Renal cortical epithelial cell (primary cell): ENCODE measurements around the gene CCDC70. TPM values are rescaled to one million over a fixed set of nuclear protein-coding genes. Genes with fewer than 3 reads are reported as not detected.
A peak's percentile ranks its signal among the peaks of the same experiment; 100 is the strongest.
"Not testable (repeated sequence)": the region's sequence is repeated elsewhere in the genome, so short reads cannot be mapped to it uniquely, and the experiment has no call there.

ENCODE experiments used
- DNase-seq: peaks from one replicate; pipeline ENCODE4 v3.0.0-alpha.2; 2011; ENCODE audit warnings: low read depth
- total RNA-seq: library from RNA; depleted of rRNA; stranded (reverse); fragments of >200 nt; gene quantifications from 2 replicates; pipeline ENCODE4 v1.2.3, GENCODE V29; 2014

Gene CCDC70
- total RNA-seq, result not detected in 2 replicates

DNA sequence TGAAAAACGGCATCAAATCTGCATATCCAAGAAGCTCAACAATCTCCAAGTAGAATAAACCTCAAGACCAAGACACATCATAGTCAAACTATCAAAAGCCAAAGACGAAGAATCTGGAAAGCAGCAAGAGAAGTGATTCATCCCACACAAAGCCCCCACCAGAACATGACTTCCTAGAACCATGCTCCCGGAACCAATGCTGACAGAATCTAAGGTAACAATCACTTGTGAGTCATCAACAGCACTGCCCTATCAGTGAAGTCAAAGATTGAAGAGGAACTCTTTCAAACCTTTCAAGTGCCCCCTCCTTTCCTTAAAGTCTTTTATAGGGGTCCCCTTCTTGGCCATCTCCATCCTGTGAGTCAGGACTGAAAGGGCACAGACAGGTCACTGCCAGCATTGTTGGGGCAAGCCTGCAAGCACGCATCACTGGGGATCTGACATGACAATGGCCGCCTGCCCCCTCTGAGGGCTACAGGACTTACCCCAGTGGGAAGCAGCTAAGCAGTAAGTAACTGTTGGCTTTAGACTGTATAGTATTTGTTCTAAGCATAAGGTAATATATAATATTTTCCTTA lies at the start of gene CCDC70:
TSS of gene CCDC70 (plus strand) at position 247 of the 578 bp plus-strand sequence. CDS start 3,443 bp downstream, outside the sequence.
- peak; percentile 82 for DNase-seq

DNA sequence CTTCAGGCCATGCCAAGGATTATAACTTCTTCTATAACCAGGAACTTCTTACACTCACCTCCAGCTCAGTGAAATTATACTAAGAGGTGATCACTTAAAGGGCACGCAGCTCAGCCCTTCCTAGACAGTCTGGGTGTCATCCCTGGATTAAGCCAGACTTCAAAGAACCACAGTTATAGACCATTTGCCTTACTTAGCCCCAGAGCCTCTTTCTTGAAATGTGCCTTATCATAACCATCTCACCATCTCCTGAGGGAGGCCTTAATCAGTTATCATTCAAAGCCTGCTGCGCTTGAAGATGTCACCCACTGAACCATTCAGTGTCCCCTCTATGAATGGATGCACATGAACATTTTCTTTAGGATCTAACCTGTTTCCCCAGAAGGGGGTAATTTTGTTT lies 47.7 kb upstream of the CCDC70 start:
- DNase-seq, result no peak

DNA sequence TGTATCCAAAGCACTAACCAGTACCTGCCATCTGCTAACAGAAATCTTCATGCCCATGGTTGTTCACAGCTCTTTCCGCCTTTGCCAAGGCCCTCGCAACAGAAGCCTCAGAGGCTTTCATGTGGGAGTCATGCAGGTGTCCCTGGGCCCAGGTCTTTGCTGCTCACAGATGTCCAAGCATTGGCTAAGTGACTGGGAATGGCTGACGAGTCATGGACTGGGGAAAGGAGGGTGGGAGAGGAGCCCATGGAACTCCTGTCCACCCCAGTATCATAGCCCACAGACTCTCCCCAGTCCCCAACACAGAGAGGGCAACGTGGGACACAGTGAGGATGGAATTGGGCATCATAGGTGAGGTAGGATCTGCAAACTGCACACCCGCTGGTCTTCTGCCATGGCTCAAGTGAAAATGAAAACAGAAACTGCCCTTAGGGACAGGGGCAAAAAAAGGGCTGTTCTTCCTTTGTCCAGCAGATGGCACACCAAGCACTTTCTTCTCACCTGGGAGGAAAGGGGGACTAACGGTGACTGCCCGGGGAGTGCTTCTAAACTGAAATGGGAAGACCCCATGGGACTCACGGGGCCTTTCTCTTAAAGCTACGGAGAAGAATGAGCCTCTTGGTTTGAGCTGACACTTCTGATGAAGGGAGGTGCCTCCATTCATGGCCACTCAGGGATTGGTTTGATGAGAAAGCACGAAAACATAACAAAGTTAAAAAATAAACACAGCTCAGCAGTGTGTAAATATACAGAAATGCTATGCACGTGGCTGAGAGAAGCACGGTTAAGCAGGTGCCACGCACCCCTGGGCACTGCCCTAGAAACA lies 46.7 kb upstream of the CCDC70 start:
- peak; percentile 64 for DNase-seq

DNA sequence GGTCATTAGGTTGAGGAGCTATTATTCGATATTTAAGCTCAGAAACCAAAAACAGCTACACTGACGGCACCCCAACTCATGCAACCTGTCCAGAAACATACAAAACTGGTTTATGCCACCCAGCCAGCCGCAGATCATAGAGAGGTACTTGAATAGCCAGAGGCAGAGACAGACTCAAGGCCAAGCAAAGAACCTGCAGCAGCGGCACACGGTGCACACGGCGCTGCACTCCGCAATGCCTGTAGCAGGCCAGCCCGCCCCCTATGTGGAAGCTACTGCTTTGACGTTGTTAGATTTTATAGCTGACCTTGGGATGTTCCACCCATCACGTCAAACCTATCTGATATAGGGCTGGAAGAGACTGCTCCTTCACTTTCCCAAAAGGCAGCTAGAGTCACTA lies 45.9 kb upstream of the CCDC70 start:
- no peak for DNase-seq

DNA sequence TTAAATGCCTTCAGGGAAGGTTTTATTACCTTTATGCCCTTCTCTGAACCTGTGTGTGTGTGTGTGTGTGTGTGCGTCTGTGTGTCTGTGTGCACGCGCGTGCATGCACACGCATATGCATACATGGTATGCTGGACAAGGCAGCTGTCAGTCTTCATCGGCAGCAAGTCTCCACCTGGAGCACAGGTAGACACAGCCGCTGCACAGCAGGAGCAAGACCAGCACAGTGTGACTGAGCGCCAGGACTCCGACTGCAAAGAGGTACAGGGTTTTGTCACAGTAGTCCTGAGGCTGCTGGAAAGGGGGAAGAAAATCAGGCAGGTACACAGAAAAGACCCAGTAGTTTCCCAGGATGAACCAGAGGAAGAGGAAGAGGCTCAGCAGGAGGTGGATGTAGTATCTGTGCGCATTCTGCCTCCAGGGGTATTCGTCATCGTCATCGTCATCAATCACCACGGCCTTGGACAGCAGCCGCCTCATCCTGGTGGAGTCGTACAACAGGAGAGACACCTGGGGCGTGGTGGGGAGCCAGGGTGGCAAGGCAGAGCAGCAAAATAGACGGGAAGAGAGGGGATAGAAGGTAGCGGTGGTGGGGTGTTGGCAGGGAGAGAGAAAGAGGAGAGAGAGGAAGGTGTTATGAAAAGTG lies 45.0 kb upstream of the CCDC70 start:
- no peak for DNase-seq

DNA sequence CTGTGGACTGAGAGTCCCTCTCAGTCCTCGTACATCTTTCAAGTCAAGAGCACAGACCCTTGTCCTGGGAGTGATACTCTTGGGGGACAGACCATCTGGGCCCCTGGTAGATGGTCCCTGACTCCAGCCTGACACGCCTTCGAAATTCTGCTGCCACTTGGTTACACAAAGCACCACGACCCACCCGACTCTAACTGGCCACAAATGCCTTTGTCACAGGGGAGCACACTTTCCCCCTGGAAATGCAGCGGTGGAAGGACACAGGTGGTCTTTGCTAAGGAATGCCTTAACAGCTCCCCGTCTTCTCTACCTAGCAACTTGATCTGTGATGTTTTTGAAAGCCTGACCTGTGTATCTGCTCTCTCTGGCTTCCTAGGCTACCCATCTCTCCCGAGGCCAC lies 44.1 kb upstream of the CCDC70 start:
- no peak for DNase-seq

GRCh38 chr13:51818276-51818675 lies 43.5 kb upstream of the CCDC70 start:
- no peak for DNase-seq

GRCh38 chr13:51818781-51819511 lies 42.8 kb upstream of the CCDC70 start:
- peak; percentile 6 for DNase-seq

DNA sequence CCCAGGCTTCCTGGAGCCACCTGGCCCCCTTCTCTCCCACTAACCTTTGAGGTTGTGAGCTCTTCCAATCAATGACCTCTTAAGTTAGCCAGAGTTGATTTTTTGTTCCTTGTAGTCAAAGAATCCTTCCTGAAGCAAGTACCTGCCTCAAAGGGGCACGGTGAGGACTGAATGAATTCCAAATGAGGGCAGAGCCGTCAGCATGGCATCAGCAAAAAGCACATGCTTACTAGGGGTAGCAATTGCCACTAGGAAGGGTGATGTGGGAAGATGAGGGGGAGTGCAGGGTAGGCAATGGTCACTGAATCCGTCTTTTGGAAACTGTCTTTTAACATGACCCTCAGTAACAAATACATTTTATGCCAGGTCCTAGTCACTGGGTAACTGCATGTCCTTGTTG lies 42.2 kb upstream of the CCDC70 start:
- no peak for DNase-seq

- no peak for DNase-seq
Observed at GRCh38 chr13:51820016-51820597, 41.7 kb upstream of the CCDC70 start.

GRCh38 chr13:51821606-51822005 lies 40.2 kb upstream of the CCDC70 start:
- DNase-seq, result no peak

DNA sequence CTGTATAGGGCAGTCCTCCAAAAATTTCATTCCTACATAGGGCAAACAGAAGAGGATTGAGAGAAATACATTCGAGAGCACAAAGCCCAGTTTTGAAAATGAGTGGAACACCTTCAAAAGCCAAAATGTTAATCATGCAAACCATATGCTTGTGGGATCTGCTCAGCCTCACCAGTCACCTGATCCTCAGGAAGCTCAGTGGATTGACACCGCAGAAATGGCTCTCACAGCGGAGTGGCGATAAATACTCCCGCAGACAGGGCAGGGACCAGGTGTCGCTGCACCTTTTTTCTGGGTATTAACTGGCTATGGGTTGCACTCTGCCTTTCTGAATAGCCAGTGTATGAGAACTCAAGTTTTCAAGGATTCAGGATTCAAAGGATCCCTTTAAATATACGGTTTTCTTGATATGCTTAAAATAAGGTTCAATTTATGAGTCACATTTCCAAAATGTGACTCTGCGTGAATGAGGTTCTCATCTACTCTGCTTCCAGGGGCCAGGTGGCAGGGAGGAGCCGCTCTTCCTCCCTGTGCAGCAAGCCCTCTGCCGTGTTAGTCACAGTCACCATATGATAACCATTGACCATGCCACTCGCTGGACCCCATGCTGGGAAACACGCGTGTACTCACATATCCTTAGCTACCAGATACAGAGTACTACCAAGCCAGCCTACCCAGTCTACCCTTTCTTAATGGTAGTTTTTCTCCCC lies 39.5 kb upstream of the CCDC70 start:
- no peak for DNase-seq

- DNase-seq, result peak; percentile 25
Observed at GRCh38 chr13:51823359-51823758, 38.4 kb upstream of the CCDC70 start.

DNA sequence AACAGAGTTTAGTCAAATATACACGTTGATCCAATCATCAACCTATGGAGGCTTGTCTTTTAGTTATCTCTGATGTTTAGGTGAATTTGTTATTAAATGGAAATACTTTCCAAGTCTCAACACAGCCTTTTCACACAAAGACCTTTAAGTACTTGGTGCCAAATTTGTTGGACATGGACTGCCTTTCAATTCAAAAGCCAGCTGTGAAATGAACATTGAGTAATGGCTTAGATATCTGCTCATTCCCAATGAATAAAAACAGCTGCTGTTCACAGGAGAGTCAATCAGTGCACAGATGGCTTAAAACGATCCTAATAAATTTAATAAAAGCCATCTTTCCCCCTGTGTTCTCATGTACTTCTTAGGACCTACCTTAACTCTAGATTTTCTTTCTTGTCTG lies 37.9 kb upstream of the CCDC70 start:
- DNase-seq, result no peak

GRCh38 chr13:51824712-51825111 lies 37.1 kb upstream of the CCDC70 start:
- not testable (repeated sequence) for DNase-seq

GRCh38 chr13:51825165-51825592 lies 36.6 kb upstream of the CCDC70 start:
- peak; percentile 73 for DNase-seq

- DNase-seq, result no peak
Observed at GRCh38 chr13:51825681-51826254, 36.0 kb upstream of the CCDC70 start.

- no peak for DNase-seq
Observed at GRCh38 chr13:51826606-51827005, 35.2 kb upstream of the CCDC70 start.

DNA sequence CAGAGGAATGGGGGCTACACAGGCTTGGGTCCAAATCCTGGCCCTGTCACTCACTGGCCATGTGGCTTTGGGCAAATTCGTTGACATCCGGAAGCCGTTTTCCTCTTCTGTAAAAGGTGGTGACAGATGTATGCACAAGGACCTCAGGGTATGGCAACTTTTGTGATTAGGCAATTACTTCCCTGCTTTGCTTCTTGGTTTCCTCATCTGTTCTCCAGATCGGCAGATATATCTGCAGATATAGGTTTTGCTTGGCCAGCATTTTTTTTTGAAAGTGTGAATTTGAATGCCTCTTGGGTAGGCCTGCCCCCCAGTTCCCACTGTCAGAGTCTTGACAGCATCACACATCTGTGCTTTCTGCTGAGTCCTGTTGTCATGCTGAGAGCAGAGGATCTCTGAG lies 34.5 kb upstream of the CCDC70 start:
- no peak for DNase-seq

DNA sequence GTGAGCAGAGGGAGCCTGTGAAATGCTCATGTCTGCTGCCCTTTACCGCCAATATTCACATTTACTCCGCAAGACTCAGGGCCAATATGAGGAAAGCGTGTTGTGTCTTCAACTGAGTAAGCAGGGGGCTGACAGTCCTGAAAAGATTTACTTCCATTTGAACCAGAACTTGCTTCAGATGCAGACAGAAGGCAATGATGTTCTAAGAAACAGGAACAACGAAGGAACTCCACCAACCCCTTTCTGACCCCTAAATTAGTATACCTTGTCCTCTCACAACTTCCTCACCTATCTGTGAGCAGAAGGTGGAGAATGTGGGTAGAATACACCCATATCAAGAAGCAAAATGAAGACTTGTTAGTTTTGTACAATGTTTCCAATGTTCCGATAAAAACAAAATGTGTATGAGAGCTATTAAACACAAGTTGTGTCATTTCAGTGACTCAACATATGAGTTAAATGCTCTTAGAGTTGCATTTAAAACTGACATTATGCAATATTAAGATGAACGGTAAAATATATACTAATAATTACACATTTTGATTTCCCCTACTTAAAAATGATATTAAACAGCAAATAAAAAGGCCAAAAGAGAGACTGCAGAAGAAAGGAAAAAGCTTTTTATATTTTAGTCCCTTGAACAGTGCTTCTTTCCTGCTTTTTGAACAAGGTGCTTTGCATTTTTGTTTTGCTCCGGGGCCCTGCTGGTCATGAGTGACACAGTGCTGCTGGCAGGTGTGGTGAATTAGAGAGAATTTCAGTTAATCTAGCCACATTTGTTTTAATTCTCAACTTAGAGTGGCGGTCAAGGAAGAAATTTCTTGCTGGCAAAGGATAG lies 32.8 kb upstream of the CCDC70 start:
- no peak for DNase-seq
